ENCODE results near the gene POLR2H. TPM values are rescaled to one million over a fixed set of nuclear protein-coding genes. Genes with fewer than 3 reads are reported as not detected.
A peak's percentile ranks its signal among the peaks of the same experiment; 100 is the strongest.
"Not testable (repeated sequence)": the region's sequence is repeated elsewhere in the genome, so short reads cannot be mapped to it uniquely, and the experiment has no call there.

POLR2H gene
- total RNA-seq, 1 experiment from 2014 or later, result 265 TPM

DNA sequence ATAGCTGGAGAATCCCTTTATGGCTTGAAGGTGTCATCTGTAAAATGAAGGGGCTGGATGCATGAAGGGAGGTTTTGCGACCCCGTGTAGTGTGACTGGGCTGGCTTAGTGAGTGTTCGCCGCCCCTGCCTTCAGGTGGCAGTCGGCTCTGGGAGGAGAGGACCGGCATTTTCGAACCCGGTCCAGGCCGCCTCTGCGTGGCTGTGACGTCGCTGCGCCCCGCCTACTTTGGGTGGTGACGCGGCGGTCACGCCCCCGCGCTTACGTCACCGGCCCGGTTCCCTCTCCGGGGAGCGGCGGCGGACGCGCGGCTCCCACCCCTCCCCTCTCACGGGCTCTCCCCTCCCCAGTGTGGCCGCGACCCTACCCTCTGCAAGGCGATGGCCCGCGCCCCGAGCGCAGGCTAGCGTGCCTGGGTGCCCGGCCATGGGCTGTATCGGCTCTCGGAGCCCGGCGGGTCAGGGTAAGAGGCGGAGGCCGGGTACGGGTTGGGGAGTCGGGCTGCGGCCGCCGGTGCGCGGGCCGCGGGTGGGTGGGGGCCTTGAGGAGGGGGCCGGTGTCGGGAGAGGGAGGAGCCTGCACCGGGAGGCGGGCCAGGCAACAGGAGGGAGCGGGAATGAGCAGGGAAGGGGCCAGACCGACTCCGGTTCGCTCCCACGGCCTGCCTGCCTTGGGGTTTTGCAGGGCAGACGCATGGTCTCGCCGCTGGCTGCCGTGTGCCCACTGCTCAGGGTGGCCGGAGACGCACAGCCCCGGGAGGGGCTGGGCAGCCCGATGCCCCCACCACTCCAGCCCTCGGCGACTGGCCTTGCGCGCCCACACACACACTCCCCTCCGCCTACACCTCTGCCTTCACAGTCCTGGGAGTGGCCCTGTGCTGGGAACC lies 25.6 kb upstream of the POLR2H start:
- peak; percentile 91 for DNase-seq (ENCODE audit: low read depth)

DNA sequence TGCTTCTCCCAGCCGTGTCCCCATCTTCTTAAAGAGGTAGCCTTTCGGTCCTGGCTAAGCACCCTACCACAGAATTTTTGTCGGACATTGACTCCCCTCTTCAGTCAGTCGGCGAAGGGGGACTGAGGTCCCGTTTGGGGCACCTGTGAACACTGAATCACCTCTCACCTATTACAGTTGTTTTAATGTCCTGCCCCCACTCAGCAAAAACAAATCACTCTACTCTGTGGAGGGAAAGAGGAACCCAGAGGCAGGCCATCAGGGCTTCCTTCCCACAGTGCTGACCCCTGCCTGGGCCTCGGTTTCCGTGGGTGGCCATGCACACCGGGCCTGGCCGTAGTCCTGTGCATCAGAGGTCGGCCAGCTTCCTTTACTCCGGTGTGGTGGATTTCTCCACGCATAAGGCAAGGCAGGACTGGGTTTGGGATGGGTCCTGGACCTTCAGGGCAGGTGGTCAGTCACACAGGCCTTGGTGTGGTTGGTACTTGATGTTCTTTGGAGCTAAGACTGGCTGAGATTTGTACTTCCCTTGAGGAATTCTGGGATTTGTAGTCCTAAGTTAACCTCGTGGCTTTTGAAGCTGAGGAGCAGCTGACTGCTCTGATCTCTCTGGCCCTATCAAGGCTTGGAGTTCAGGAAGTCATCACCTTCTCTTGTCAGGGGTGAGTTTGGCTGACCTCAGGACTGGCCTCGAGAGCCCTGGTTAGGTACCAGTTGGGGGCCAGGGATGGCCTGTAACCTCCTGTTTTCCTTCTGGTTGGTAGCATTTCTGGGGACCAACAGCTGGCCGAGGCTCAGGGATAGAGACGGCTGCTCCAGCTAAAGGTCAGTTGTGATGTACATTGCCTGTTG lies 24.7 kb upstream of the POLR2H start:
- DNase-seq (ENCODE audit: low read depth), result peak; percentile 50

DNA sequence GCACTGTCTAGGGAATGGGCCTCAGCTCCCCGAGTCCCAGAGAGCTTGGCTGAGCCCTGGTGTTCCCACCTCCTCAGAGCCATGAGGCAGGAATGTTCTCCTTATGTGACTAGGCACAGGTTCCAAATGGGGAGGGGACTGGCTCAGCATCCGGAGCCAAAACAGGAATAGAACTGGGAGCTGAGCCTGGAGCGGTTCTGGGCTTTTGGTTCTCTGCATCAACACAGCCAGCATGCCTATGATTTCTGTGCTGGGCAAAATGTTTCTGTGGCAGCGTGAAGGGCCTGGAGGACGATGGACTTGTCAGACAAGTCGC lies 24.2 kb upstream of the POLR2H start, which contains the start of gene FAM131A:
Gene FAM131A, plus strand, starts transcription at position 202 of the 316 bp plus-strand sequence. Its CDS starts 31 bp downstream, at position 233.
- no peak for DNase-seq (ENCODE audit: low read depth)

DNA sequence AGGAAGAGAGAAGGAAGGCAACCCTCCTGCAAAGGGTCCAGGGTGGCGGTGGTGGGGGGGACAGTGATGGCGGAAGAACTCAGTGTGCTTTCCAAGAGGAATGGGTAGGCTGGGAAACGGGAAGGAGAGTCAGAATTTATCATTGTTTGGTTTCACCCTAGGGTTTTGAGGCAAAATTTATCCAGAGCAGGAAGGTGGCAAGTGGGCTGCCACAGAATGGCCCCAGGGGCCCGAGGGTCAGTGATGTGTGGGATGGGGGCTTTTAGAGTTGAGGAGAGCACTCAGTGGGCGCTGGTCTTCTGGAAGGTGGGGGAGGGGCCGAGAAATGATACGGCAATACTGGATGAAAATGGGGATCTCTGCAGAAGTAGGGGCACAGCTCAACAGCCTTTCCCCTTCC lies 23.5 kb upstream of the POLR2H start:
- DNase-seq (ENCODE audit: low read depth), result no peak

DNA sequence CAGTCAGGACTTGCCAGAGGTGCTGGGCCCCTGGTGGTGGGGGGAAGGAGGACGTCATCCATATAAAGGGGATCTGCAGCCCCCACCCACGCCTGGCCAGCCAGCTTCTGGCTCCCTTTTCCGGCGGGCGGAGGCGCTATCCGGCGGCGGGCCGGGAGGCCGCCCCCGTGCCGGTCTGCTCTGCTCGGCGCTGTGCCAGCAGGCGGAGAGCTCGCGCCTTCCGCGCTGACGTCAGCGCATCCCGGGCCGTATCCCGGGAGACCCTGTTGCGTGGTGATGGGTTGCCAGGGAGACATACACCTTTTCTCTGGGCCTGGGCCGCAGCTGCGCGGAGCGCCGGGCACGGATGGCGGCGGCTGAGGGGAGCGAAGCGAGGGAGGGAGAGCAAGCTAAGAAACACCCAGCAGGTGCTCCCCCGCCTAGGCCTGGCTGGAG lies 23.0 kb upstream of the POLR2H start:
- DNase-seq (ENCODE audit: low read depth), result no peak

DNA sequence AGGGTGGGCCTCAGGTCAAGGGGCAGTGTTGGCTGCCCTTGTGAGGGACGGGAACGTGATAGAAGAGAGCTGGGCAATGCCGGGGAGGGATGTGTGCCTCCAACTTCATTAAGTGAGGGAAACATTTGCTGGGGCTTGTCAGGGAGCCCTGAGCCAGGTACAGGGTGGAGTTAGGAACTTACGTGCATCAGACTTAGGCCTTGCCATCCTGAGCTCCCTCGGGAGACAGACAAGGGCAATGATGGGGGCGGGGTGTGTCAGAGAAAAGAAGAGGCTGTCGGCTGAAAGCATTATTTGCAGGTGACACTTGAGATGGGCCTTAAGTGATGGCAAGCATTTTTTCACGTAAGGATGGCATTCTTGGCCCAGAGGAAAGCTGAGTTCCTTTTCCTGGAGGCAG lies 22.5 kb upstream of the POLR2H start:
- no peak for DNase-seq (ENCODE audit: low read depth)

DNA sequence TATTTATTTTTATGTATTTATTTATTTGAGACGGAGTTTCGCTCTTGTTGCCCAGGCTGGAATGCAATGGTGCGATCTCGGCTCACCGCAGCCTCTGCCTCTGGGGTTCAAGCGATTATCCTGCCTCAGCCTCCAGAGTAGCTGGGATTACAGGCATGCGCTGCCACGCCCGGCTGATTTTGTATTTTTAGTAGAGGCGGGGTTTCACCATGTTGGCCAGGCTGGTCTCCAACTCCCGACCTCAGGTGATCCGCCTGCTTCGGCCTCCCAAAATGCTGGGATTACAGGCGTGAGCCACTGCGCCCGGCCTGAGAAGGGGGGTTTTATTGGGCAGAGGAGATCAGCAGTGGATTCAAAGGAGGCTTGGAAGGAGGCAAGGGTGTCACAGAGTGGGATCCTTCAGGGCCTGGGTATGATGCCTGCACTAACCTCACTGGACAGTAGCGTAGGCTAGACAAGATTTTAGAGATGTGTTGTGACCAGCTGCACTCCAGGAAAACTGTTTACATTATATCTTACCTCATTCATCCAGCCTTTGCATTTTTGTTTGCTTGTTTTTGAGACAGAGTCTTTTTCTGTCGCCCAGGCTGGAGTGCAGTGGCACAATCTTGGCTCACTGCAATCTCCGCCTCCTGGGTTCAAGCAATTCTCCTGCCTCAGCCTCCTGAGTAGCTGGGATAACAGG lies 21.9 kb upstream of the POLR2H start:
- DNase-seq (ENCODE audit: low read depth), result not testable (repeated sequence)

DNA sequence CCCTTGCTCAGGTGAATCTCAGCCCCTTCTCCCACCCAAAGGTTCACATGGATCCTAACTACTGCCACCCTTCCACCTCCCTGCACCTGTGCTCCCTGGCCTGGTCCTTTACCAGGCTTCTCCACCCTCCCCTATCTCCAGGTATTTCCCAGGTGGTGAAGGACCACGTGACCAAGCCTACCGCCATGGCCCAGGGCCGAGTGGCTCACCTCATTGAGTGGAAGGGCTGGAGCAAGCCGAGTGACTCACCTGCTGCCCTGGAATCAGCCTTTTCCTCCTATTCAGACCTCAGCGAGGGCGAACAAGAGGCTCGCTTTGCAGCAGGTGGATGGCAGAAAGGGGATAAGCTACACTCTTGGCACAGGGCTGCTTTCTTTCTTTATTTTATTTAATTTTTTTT lies 19.6 kb upstream of the POLR2H start:
- DNase-seq (ENCODE audit: low read depth), result no peak

DNA sequence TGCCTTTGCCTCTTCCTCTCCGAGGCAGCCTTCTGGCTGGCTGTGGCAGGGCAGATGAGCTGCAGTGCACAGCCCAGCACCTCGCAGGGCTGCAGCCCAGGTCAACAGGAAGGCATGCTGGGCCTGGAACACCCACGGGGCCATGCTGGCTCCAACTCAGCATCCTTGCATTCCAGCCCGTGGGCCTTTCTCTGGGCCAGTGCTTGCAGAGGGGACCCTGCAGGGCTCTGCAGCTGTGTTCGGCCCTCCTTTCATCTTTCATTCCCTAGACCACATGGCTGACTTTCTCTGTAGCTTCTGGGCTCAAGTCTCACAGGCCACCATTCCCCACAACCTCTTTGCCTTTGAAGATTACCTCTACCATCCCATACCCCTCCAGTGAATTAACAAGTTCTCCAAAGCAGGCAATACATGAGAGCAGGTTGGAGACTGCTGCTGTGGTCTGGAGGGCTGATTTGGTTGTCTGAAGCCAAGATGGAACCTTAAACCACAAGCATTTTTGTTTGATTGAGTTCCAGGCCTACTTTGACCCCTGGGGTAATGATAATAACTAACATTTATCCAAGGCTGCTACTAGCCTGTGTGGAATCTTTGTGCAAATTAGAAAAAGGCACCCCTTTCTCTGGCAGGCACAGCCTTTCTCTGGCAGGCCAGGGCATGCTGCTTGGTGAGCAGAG lies 18.2 kb upstream of the POLR2H start:
- DNase-seq (ENCODE audit: low read depth), result no peak

DNA sequence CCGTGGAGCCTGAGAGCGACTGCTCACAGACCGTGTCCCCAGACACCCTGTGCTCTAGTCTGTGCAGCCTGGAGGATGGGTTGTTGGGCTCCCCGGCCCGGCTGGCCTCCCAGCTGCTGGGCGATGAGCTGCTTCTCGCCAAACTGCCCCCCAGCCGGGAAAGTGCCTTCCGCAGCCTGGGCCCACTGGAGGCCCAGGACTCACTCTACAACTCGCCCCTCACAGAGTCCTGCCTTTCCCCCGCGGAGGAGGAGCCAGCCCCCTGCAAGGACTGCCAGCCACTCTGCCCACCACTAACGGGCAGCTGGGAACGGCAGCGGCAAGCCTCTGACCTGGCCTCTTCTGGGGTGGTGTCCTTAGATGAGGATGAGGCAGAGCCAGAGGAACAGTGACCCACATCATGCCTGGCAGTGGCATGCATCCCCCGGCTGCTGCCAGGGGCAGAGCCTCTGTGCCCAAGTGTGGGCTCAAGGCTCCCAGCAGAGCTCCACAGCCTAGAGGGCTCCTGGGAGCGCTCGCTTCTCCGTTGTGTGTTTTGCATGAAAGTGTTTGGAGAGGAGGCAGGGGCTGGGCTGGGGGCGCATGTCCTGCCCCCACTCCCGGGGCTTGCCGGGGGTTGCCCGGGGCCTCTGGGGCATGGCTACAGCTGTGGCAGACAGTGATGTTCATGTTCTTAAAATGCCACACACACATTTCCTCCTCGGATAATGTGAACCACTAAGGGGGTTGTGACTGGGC lies 16.8 kb upstream of the POLR2H start:
- DNase-seq (ENCODE audit: low read depth), result no peak

DNA sequence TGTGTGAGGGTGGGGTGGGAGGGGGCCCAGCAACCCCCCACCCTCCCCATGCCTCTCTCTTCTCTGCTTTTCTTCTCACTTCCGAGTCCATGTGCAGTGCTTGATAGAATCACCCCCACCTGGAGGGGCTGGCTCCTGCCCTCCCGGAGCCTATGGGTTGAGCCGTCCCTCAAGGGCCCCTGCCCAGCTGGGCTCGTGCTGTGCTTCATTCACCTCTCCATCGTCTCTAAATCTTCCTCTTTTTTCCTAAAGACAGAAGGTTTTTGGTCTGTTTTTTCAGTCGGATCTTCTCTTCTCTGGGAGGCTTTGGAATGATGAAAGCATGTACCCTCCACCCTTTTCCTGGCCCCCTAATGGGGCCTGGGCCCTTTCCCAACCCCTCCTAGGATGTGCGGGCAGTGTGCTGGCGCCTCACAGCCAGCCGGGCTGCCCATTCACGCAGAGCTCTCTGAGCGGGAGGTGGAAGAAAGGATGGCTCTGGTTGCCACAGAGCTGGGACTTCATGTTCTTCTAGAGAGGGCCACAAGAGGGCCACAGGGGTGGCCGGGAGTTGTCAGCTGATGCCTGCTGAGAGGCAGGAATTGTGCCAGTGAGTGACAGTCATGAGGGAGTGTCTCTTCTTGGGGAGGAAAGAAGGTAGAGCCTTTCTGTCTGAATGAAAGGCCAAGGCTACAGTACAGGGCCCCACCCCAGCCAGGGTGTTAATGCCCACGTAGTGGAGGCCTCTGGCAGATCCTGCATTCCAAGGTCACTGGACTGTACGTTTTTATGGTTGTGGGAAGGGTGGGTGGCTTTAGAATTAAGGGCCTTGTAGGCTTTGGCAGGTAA lies 16.0 kb upstream of the POLR2H start:
- DNase-seq (ENCODE audit: low read depth), result peak; percentile 69

DNA sequence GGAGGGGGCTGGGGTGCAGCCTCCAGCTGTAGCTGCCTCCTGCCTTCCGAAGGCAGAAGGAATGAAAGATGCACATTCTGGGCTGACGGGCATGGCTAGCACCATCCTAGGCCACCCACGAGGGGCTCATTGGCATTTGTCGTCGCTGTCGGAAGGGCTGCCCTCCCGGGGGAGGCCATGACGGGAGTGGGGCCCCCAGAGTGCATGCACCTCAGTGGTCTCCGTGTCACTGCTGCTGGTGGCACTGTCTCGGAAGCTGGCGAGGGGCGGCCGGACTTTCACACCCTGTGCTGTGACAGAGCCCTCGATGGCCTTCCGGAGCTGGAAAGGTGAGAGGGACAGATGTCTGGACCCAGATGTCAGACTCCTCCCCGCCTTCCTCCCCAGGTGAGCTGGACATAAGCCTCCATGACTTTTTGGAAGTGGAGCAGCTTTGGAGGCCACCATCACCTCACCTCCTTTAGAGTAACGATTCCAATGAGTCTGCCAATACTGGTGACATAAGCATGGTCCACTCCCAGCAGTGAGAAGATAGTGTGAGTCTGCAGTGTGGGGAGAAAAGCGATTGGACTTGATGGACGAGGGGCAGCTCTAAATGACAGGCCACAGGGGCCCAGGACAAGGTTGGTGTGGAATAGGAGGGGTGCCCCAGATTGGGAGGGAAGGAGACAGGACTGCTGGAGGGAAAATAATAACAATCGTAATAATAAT lies 14.9 kb upstream of the POLR2H start:
- no peak for DNase-seq (ENCODE audit: low read depth)

DNA sequence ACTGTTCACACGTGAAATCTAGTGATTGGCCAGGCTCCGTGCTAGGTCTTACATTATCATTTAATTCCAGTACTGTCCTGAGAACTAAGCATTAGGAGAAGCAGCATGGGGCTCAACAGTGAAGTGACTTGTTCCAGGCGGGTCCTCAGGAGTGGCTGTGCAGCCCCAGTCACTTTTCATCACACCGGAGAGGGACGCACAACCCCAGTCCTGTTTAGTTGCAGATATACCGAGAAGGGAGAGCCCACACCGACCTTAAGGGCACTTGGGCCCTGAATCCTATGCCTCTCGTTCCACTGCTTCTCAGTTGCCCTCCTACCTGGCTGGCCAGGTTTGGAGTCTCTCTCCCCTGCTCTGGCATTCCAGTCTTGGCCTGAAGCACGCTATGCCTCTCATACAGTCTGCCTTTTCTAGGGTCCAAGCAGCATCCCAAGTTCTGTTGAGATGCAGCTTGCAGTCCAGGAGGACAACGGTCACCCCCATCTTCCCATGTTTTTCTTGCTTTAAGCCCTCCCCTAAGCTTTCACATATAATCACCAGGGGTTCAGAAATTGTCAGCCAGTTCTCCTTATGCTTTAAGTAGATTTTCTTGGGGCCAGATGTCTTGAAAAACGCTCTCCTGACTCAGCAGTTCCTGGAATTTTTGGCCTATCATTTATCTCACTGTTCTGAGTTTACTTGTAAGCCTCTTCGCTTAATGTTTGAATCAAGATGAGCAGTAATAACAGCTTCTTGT lies 14.0 kb upstream of the POLR2H start:
- DNase-seq (ENCODE audit: low read depth), result no peak

DNA sequence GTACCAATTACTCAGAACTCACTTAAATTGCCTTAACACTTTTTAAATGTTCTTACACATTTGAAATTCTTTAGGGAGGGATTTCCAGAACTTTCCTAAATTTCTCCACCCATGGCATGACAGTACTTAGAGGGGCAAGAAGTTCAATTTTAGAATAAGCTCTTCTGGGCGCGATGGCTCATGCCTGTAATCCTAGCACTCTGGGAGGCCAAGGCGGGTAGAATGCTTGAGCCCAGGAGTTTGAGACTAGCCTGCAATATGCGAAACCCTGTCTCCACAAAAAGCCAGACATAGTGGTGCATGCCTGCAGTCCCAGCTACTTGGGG lies 13.5 kb upstream of the POLR2H start:
- DNase-seq (ENCODE audit: low read depth), result no peak

DNA sequence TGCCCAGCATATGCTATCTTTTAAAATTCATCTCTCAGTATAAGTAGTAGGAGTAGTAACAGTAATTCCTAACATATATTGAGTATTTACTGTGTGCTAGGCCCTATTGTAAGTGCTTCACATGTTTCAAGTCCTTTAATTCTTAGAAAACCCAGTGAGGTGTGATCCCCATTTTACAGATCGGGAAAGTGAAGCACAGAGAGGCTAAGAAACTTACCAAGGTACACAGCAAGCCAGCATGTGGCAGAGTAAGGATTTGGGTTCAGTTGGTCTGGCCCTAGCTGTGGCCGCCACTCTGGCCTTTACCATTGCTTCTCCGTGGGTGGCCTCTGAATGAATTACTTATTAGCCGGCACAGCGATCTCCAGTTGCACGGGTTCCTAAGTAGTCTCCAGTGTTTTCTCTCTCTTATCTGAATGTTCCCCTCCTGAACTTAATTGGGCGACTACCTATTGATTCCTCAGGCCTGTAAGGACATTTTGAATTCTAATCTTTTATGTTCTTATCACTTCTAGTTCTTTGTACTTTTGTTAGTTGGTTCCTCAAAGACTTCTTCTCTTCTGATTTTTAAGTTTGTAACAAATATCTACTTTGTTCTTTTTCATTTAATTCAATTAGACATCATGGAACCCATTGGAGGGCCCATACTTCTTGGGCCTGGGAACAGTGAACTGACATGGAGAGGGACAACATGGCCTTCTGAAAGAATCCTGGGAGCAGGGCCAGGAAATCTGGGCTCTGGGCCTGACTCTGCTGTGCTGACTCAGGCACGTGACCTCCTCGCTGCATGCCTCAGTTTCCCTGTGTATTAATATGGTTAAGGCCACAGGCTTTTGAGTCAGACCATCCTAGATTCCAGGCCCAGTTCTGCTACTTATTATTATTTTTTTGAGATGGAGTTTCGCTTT lies 11.7 kb upstream of the POLR2H start:
- no peak for DNase-seq (ENCODE audit: low read depth)

DNA sequence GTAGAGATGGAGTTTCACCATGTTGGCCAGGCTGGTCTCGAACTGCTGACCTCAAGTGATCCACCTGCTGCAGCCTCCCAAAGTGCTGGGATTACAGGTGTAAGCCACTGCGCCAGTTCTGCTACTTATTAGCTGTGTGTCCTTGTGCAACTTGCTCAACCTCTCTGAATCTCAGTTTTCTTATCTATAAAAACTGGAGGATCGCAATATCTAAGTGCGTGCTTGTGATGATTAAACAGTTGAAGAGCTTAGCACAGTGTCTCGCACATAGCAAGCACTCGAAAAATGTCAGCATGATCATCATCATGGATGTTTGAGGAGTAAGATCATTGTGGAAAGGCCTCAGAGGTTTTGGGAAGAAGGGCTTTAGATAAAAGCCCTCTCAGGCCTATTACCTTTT lies 10.9 kb upstream of the POLR2H start:
- DNase-seq (ENCODE audit: low read depth), result no peak

DNA sequence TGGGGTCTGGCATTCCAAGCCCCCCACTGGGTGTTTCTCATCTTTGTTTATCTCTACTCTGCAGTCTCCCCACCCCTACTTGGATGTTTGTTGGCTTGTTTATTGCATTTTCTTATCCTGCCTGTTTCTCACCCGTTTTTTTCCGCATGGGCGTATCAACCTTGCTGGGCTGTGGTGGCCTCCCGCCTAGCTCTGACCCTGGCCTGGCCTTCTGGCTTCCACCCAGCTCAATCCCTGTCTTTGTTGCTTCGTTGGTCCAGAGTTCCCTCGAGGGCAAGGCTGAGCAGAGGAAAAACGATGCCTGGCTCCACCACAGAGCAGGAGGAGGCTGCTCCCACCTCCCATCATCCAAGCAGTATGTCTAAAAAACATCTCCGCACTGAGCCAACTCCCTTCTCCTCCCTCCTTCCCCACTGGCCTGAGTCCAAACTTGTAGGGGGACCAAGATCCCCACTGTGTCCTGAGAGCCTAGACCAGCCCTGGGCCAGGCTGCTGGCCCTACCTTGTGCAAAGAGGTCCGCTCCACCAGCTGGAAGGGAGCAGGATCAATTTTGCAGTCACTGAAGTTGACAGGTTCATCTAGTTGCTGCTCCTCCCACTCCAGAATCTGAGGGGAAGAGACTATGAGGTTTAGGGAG lies 9.9 kb upstream of the POLR2H start:
- DNase-seq (ENCODE audit: low read depth), result no peak

Data from Daoy (cell line).